K562 (cell line): ENCODE data around the gene FMNL2. TPM values are rescaled to one million over a fixed set of nuclear protein-coding genes. Genes with fewer than 3 reads are reported as not detected.

Experiments
- polyA plus RNA-seq, 8 experiments: library from polyadenylated mRNA; depleted of rRNA in 4 of 8; stranded (reverse) in 5 of 8; unstranded in 3 of 8; fragments of >200 nt; fragmentation: Nextera tagmentation in 2 of 8; fragmentation: Illumina TruSeq in 1 of 8; extraction: Ambion mirVana in 2 of 8; extraction: Trizol in 1 of 8; gene quantifications; 2 replicates each; pipeline versions ENCODE4 v1.2.1 to v1.2.3, GENCODE V29; 2011 to 2014; ENCODE audit warnings: inconsistent platforms in 1 of 8, missing spikeins in 1 of 8
- small RNA-seq: library from RNA; depleted of rRNA; stranded (forward); fragments of <200 nt; gene quantifications from one replicate; pipeline ENCODE3, GENCODE V24; 2014
- total RNA-seq, 7 experiments: library from RNA; depleted of rRNA in 6 of 7; stranded (reverse); fragments of >200 nt in 6 of 7; fragmentation: Illumina TruSeq in 2 of 7; extraction: Trizol in 2 of 7; gene quantifications; 2 replicates each; pipeline versions ENCODE4 v1.2.1 to v1.2.3, GENCODE V29; 2011 to 2021; ENCODE audit warnings: low replicate concordance in 1 of 7

Gene FMNL2
- total and polyA plus RNA-seq, 9 of the 15 experiments (the other 6 are each of a cell fraction or from before 2014, with no cell fraction given), result 0.15 to 0.49 (median 0.24) TPM; not detected in 1

Small RNA genes lying within 50 kb of the gene (small RNA-seq; reads per million reads assigned to genes)
- not detected for gene AC012443.1

Other genes with a start within 250 kb of the FMNL2 start
- gene CACNB4, start 236.1 kb upstream of the FMNL2 start, total RNA-seq (2014; rRNA removed), result 0.05 and 0.08 TPM in 2 replicates
- gene CACNB4, start 236.1 kb upstream of the FMNL2 start, total RNA-seq (2014; rRNA removed; fragmentation: Illumina TruSeq; extraction: Trizol), result 0.06 and 0.07 TPM in 2 replicates
- gene CACNB4, start 236.1 kb upstream of the FMNL2 start, total RNA-seq (2015; rRNA removed; fragmentation: Illumina TruSeq; extraction: Trizol), result 0.04 and 0.11 TPM in 2 replicates
- gene CACNB4, start 236.1 kb upstream of the FMNL2 start, total RNA-seq (2021), result 0.04 and 0.16 TPM in 2 replicates
- 0.01 and 0.04 TPM in 2 replicates for gene CACNB4, start 236.1 kb upstream of the FMNL2 start, polyA plus RNA-seq (2011; rRNA removed)
- 0.03 TPM in 1 of 2 replicates, not detected in the other for gene CACNB4, start 236.1 kb upstream of the FMNL2 start, polyA plus RNA-seq (2014; fragmentation: Illumina TruSeq; extraction: Trizol)
- gene CACNB4, start 236.1 kb upstream of the FMNL2 start, polyA plus RNA-seq (2014; fragmentation: Nextera tagmentation; extraction: Ambion mirVana), result under 1 TPM; 0.01 to 0.20 TPM
- 0.01 and 0.08 TPM in 2 replicates for gene CACNB4, start 236.1 kb upstream of the FMNL2 start, polyA plus RNA-seq (2014; rRNA removed)
- gene STAM2, start 159.4 kb upstream of the FMNL2 start, total RNA-seq (2014; rRNA removed), result 6.9 and 7.5 TPM in 2 replicates
- 11.6 and 14.3 TPM in 2 replicates for gene STAM2, start 159.4 kb upstream of the FMNL2 start, total RNA-seq (2014; rRNA removed; fragmentation: Illumina TruSeq; extraction: Trizol)
- 13.9 and 14.5 TPM in 2 replicates for gene STAM2, start 159.4 kb upstream of the FMNL2 start, total RNA-seq (2015; rRNA removed; fragmentation: Illumina TruSeq; extraction: Trizol)
- 9.8 and 11.6 TPM in 2 replicates for gene STAM2, start 159.4 kb upstream of the FMNL2 start, total RNA-seq (2021)
- gene STAM2, start 159.4 kb upstream of the FMNL2 start, polyA plus RNA-seq (2011; rRNA removed), result 11.0 and 13.2 TPM in 2 replicates
- 7.3 and 8.7 TPM in 2 replicates for gene STAM2, start 159.4 kb upstream of the FMNL2 start, polyA plus RNA-seq (2014; fragmentation: Illumina TruSeq; extraction: Trizol)
- gene STAM2, start 159.4 kb upstream of the FMNL2 start, polyA plus RNA-seq (2014; fragmentation: Nextera tagmentation; extraction: Ambion mirVana), result 1 to 10 TPM; 4.5 to 5.4 TPM
- gene STAM2, start 159.4 kb upstream of the FMNL2 start, polyA plus RNA-seq (2014; rRNA removed), result 6.9 and 8.4 TPM in 2 replicates